OCI-LY1 (cell line): ENCODE results near the gene RGS4.

Experiments used
- H2AFZ ChIP-seq: fragments of 200-600 bp; sonication (generic), shearing (Covaris generic); 2 replicates; pipeline ENCODE4 v1.6.0; 2014; ENCODE audit warnings: antibody characterized with exemption, mild to moderate bottlenecking, low read length
- H3F3A ChIP-seq: fragments of 200-600 bp; sonication (generic), shearing (Covaris generic); 2 replicates; pipeline ENCODE4 v1.6.0; 2014; ENCODE audit warnings: mild to moderate bottlenecking, antibody characterized with exemption, low read length, moderate library complexity; ENCODE audit not compliant: insufficient read depth
- H3K27ac ChIP-seq: fragments of 200-600 bp; sonication (generic); 2 replicates; pipeline ENCODE4 v1.5.1; 2014; ENCODE audit warnings: low read length, mixed run types, mild to moderate bottlenecking, low read depth; ENCODE audit not compliant: poor library complexity, severe bottlenecking
- H3K27me3 ChIP-seq: fragments of 200-600 bp; sonication (generic); 2 replicates; pipeline ENCODE4 v1.6.0; 2014; ENCODE audit warnings: antibody characterized with exemption, mild to moderate bottlenecking, low read length, moderate library complexity; ENCODE audit not compliant: insufficient read depth
- H3K36me3 ChIP-seq: fragments of 200-600 bp; sonication (generic); 2 replicates; pipeline ENCODE4 v1.6.1; 2014; ENCODE audit warnings: mild to moderate bottlenecking, antibody characterized with exemption, low read length, moderate library complexity, mixed read lengths; ENCODE audit not compliant: insufficient read depth
- H3K4me1 ChIP-seq: fragments of 200-600 bp; sonication (generic); 2 replicates; pipeline ENCODE4 v1.5.1; 2014; ENCODE audit warnings: mild to moderate bottlenecking, low read length, moderate library complexity; ENCODE audit not compliant: insufficient read depth, severe bottlenecking
- H3K4me2 ChIP-seq: fragments of 200-600 bp; sonication (generic), shearing (Covaris generic); 2 replicates; pipeline ENCODE4 v1.6.1; 2014; ENCODE audit warnings: low read length
- H3K4me3 ChIP-seq: fragments of 200-600 bp; sonication (generic); 2 replicates; pipeline ENCODE4 v1.5.1; 2014; ENCODE audit warnings: low read length, low read depth, mild to moderate bottlenecking, mixed read lengths; ENCODE audit not compliant: poor library complexity, severe bottlenecking
- H3K79me2 ChIP-seq: fragments of 200-600 bp; shearing (Covaris generic); 2 replicates; pipeline ENCODE4 v1.6.1; 2016; ENCODE audit warnings: mixed run types, low read length, mixed read lengths; ENCODE audit not compliant: insufficient read depth
- H3K9ac ChIP-seq: fragments of 200-600 bp; sonication (generic), shearing (Covaris generic); 2 replicates; pipeline ENCODE4 v1.6.1; 2014; ENCODE audit warnings: mild to moderate bottlenecking, low read length, mixed read lengths
- H3K9me2 ChIP-seq: fragments of 200-600 bp; sonication (generic), shearing (Covaris generic); 2 replicates; pipeline ENCODE4 v1.6.1; 2014; ENCODE audit warnings: low read depth, mild to moderate bottlenecking, low read length, mixed read lengths
- H3K9me3 ChIP-seq: fragments of 200-600 bp; shearing (Covaris generic); 2 replicates; pipeline ENCODE4 v1.6.1; 2014; ENCODE audit warnings: low read length, mixed read lengths
- H4K20me1 ChIP-seq: fragments of 200-600 bp; sonication (generic), shearing (Covaris generic); 2 replicates; pipeline ENCODE4 v1.6.0; 2016; ENCODE audit warnings: mild to moderate bottlenecking, low read length; ENCODE audit not compliant: insufficient read depth
- CTCF ChIP-seq: fragments of 200-600 bp; sonication (generic), shearing (Covaris generic); IDR thresholded peaks from 2 replicates; pipeline ENCODE4 v1.5.1; 2017; ENCODE audit warnings: mild to moderate bottlenecking, antibody characterized with exemption, low read length, moderate library complexity, mixed read lengths
- EZH2 ChIP-seq: fragments of 200-600 bp; sonication (generic), shearing (Covaris generic); IDR thresholded peaks from 2 replicates; pipeline ENCODE4 v1.8.0; 2017; ENCODE audit warnings: borderline replicate concordance, mixed run types, mild to moderate bottlenecking, antibody characterized with exemption, low read length, moderate library complexity, mixed read lengths

The RGS4 gene

GRCh38 chr1:163107655-163108054, 38.5 kb downstream of the RGS4 start:
- no peaks in the 10 kb centered on the region for H3K36me3 ChIP-seq
- no peaks in the 10 kb centered on the region for H3K79me2 ChIP-seq
- TF ChIP-seq EZH2 (no peak), CTCF (no peak)

GRCh38 chr1:163115887-163116286, 46.7 kb downstream of the RGS4 start:
- H3K4me1 ChIP-seq: no peaks in the 10 kb centered on the region
- no peak overlapping the region for H3K27ac ChIP-seq
- no peak overlapping the region for H3K4me3 ChIP-seq
- H3K9ac ChIP-seq: no peak overlapping the region
- H3K27me3 ChIP-seq: no peaks in the 10 kb centered on the region
- H3K36me3 ChIP-seq: no peaks in the 10 kb centered on the region
- no peaks in the 10 kb centered on the region for H3K79me2 ChIP-seq
- no peak for TF ChIP-seq CTCF
- TF ChIP-seq EZH2: no peak
- H3K4me2 ChIP-seq: no peak overlapping the region
- H2AFZ ChIP-seq: no peak overlapping the region
- H3F3A ChIP-seq: no peaks in the 10 kb centered on the region
- no peaks in the 10 kb centered on the region for H3K9me3 ChIP-seq
- no peaks in the 10 kb centered on the region; the same call in 1 of the 2 replicates for H3K9me2 ChIP-seq
- H4K20me1 ChIP-seq: no peaks in the 10 kb centered on the region

More at GRCh38 chr1:163107655-163108054, 38.5 kb downstream of the RGS4 start:
- H3K4me3 ChIP-seq: no peak overlapping the region
- no peak overlapping the region for H3K4me2 ChIP-seq
- no peak overlapping the region for H3K27ac ChIP-seq
- no peak overlapping the region for H2AFZ ChIP-seq
- no peaks in the 10 kb centered on the region for H3K9me3 ChIP-seq
- H3K9ac ChIP-seq: no peak overlapping the region
- H3K4me1 ChIP-seq: no peaks in the 10 kb centered on the region
- no peaks in the 10 kb centered on the region for H3K27me3 ChIP-seq
- H3F3A ChIP-seq: no peaks in the 10 kb centered on the region
- no peaks in the 10 kb centered on the region for H4K20me1 ChIP-seq
- no peaks in the 10 kb centered on the region for H3K9me2 ChIP-seq

- H2AFZ ChIP-seq: no peak overlapping the region
- no peaks in the 10 kb centered on the region for H3K79me2 ChIP-seq
- H3K27me3 ChIP-seq: no peaks in the 10 kb centered on the region
- no peaks in the 10 kb centered on the region for H3K4me1 ChIP-seq
- TF ChIP-seq EZH2 (no peak), CTCF (no peak)
- no peaks in the 10 kb centered on the region for H3F3A ChIP-seq
- H3K36me3 ChIP-seq: no peaks in the 10 kb centered on the region
- no peak overlapping the region for H3K4me2 ChIP-seq
- no peak overlapping the region for H3K4me3 ChIP-seq
- no peaks in the 10 kb centered on the region for H3K9me3 ChIP-seq
- H3K9me2 ChIP-seq: no peaks in the 10 kb centered on the region
- no peak overlapping the region for H3K9ac ChIP-seq
- H3K27ac ChIP-seq: no peak overlapping the region
- H4K20me1 ChIP-seq: no peaks in the 10 kb centered on the region
Measured at GRCh38 chr1:163119707-163120106, 50.5 kb downstream of the RGS4 start.
